Activated CD4-positive, alpha-beta T cell treated with anti-CD3 and anti-CD28 coated beads for 48 hours (primary cell): ENCODE measurements around the gene VSIG8.
"Not testable (repeated sequence)": the region's sequence is repeated elsewhere in the genome, so short reads cannot be mapped to it uniquely, and the experiment has no call there.

Experiments used
- DNase-seq: peaks from one replicate; pipeline ENCODE4 v3.0.0-alpha.2; 2020

The VSIG8 gene

GRCh38 chr1:159862557-159862956, at the start of gene VSIG8:
Gene VSIG8 (minus strand): TSS chr1:159862657. CDS start chr1:159862521, 136 bp downstream.
- no peak for DNase-seq

- DNase-seq = no peak
Observed at GRCh38 chr1:159911326-159912070, 49.0 kb upstream of the VSIG8 start.

DNA sequence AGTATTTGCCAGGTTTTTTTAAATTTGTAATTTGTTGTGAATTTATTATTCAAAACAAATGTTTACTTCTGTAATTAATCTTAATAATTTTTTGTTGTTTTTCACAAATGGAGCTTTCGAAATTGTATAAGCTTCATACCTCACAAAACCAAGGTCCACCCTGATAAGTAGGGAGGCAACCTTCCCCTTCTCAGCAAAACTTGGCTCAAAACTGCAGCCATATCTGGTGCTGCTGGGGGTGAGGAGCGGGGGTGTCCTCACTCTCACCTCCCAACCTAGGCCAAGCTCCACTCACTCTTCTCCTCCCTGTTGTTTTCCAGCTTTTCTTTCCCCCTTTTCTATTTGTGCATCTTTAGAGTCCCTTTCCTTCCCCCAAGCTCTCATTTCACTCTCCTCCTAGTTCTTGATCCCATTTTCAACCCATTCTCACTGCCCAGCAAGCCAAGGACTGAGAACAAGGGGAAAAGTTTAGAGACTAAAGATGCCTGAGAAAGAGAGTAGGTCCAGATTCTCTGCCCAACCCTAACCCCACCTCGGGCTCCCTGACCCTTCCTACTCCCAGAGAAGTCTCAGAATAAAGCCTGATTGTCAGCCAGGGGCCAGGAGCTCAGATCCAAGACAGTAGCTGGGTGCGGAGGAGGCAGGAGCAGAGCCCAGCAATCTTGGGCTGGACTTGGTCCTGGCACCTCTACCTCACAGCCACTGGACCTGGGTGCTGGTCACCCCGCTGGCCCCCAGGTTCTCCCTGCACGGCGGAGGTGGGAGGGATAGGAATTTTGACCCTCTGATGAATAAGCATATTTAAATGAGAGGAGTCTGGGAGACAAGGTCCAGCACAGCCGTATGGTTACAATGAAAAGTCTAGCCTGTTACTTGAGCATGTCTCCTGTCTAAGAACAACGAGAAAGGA, 45.8 kb upstream of the VSIG8 start:
- DNase-seq = no peak

DNA sequence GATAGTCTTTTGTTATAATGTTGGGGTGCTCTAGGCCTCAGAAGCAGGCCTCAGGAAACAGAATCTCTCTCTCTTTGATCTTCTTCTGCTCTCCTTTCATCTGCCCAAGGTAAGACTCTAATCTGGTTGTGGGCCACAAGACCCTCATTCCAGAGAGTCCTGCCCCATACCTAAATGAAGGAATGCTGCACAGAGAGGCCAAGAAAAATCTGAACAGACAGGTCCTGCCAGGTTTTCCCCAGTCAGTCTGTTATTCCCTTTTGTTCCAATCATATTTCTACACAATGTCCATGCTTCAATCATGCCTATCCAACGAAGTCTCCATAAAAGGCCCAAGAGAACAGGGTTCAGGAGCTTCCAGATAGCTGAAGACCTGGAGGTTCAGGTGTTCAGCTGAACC, 44.5 kb upstream of the VSIG8 start:
- DNase-seq = no peak

GRCh38 chr1:159904036-159904435, 41.6 kb upstream of the VSIG8 start:
- not testable (repeated sequence) for DNase-seq

DNA sequence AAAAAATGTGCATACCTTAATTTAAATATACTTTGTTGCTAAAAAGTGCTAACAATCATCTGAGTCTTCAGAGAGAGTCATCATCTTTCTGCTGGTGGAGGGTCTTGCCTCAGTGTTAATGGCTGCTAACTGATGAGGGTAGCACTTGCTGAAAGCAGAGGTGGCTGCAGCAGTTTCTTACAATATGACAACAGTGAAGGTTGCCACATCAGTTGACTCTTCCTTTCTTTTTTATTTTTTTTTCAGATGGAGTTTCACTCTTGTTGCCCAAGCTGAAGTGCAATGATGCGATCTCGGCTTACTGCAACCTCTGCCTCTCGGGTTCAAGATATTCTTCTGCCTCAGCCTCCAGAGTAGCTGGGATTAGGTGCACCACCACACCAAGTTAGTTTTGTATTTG, 40.1 kb upstream of the VSIG8 start:
- no peak for DNase-seq

GRCh38 chr1:159900755-159901360, 38.4 kb upstream of the VSIG8 start:
- no peak for DNase-seq

- DNase-seq = peak; percentile 25
Observed at GRCh38 chr1:159900086-159900680, 37.7 kb upstream of the VSIG8 start, which contains the start of gene CFAP45. Gene CFAP45 (minus strand): TSS chr1:159900165. CDS start chr1:159900098, 67 bp downstream.

DNA sequence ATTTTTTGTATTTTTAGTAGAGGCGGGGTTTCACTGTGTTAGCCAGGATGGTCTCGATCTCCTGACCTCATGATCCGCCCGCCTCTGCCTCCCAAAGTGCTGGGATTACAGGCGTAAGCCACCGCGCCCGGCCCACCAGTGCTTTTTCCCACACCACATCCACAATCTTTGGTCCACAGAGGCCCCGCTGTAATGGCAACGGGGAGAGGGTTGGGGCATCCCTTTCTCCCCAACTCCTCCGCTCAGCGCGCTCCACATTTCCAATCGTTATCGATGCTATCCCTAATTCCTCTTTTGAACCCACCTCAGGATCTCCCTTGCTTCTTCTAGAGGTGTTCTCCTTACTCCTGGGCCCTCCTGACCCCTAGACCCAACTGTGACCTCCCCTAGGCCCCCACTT, 37.2 kb upstream of the VSIG8 start:
- DNase-seq = not testable (repeated sequence)

DNA sequence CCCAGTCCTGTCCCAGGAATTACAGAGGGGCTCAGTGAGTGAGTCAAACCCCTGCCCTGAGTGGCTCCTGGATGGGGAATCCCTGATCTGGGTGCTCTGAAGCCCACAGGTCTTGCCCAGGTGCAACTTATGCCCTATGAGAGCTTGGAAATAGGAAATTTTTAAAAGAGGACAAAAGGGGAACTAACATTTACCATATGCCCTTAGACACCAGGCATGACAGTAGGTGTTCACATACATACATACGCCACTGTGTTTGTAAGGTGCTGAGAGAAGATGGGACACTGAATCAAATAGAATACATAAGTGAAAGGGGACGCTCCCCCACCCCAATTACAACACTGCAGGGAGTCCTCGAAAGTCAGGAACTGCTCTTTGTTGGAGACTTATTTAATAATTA, 36.1 kb upstream of the VSIG8 start:
- DNase-seq = no peak

GRCh38 chr1:159897962-159898361, 35.5 kb upstream of the VSIG8 start:
- DNase-seq = no peak

- DNase-seq = no peak
Observed at GRCh38 chr1:159896546-159896930, 34.1 kb upstream of the VSIG8 start.

DNA sequence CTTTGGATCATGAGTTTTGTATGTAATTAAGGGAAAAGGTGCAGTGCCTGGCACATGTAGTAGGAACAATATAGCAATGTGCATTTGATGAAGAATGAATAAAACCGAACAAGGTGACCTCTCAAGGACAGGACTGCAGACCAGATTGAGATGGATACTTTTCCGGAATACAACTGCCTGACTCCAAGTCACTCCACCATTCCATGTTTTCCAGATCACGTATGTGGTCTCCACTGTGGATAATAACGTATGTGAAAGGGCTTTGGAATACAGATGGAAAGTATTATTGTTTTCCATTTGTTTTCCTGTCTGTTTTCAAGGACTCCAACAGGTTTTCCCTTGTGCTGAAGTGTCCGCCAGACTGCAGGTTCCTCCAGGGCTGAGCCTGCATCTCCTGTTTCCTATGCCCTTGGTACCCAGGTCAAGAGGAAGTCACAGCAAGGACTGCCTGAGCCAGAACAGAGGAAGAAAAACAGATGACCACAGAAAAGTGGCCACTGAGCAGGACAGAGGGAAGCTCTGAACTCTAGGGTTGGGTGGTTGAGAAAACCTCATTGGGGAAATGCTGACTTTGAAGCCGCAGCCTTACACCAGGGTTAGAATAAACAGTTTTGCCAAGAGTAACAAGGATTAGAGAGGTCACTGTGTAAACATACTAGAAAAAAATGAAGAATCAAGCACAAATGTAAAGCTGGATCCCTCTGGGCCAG, 33.5 kb upstream of the VSIG8 start:
- DNase-seq = no peak

DNA sequence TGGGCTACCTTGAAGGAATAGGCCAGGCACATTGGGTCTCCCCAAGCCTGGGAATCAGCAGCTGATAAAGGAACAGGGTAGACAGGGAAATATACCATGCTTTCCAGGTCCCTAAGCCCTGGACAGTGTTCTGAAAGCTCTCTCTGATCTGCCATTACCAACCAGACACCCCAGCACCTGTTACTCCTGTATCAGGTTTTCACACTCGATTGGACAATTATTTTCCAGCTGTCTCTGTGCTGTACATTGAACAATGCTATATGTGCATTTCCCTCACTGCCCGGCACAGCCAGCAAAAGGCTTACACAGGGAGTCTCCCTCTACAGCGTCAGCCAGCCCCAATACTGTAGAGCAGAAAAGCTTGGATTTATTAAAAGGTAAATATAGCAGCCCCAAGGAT, 32.8 kb upstream of the VSIG8 start:
- DNase-seq = no peak

GRCh38 chr1:159892944-159893343, 30.5 kb upstream of the VSIG8 start:
- no peak for DNase-seq

- DNase-seq = peak; percentile 84
Observed at GRCh38 chr1:159891275-159892157, 29.1 kb upstream of the VSIG8 start.

- no peak for DNase-seq
Observed at GRCh38 chr1:159890390-159890789, 27.9 kb upstream of the VSIG8 start.

- DNase-seq = no peak
Observed at GRCh38 chr1:159889821-159890252, 27.4 kb upstream of the VSIG8 start.

- DNase-seq = no peak
Observed at GRCh38 chr1:159889202-159889601, 26.7 kb upstream of the VSIG8 start.

DNA sequence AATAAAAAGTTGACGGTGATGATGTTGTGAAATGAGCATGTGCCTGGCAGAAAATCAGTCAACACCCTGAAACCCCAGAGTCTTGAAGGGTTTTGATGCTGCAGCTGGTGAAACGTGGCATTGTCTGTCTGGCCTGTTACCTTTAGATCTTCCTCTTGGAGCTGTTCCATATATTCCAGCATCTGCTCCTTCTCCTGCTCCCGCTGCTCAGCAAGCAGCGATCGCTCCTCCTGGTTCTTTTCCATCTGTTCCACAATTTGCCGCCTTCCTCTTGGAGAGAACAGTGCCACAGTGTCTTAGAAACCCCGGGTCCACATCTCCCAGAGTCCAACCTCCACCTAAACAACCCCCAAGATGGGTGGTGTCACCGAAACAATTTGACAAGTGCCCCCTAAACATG, 21.8 kb upstream of the VSIG8 start:
- no peak for DNase-seq

DNA sequence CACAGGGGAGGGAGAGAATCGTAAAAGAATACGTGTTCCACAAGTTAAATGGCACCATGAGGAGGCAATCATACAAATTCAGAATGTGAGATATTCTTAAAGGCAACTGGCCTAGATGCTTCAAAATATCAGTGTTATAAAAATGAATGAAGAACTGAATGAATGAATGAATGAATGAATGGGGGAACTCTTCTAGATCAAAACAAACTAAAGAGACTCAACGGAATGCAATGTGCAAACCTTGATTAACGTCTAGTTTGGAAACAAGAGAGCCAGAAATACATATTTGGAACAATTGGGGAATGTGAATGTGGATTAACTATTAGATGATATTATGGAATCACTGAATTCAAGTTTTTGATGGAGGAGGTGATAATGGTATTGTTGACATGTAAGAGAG, 20.7 kb upstream of the VSIG8 start:
- DNase-seq = no peak

GRCh38 chr1:159882527-159882862, 20.0 kb upstream of the VSIG8 start:
- DNase-seq = no peak
